Hepatocyte (in vitro differentiated cells): ENCODE measurements around the gene PKP3. TPM values are rescaled to one million over a fixed set of nuclear protein-coding genes. Genes with fewer than 3 reads are reported as not detected.

Experiments
- DNase-seq: peaks from one replicate; pipeline ENCODE4 v3.0.0-alpha.2; 2016; ENCODE audit warnings: low spot score
- H2AFZ ChIP-seq: fragments of 200-600 bp; sonication (generic); 2 replicates; pipeline ENCODE4 v1.6.0; 2016; ENCODE audit warnings: antibody characterized with exemption, mild to moderate bottlenecking
- H3K27ac ChIP-seq: fragments of 200-600 bp; sonication (generic); 2 replicates; pipeline ENCODE4 v1.5.1; 2016; ENCODE audit warnings: mild to moderate bottlenecking
- H3K27me3 ChIP-seq: fragments of 200-600 bp; sonication (generic); 2 replicates; pipeline ENCODE4 v1.6.1; 2016
- H3K36me3 ChIP-seq: fragments of 200-600 bp; sonication (generic); replicated peaks from 2 replicates; pipeline ENCODE4 v1.5.1; 2016; ENCODE audit warnings: low read depth; ENCODE audit not compliant: insufficient read depth
- H3K4me1 ChIP-seq: fragments of 200-600 bp; sonication (generic); 2 replicates; pipeline ENCODE4 v1.5.1; 2016; ENCODE audit warnings: mild to moderate bottlenecking, moderate library complexity; ENCODE audit not compliant: insufficient read depth
- H3K4me2 ChIP-seq: fragments of 200-600 bp; sonication (generic); 2 replicates; pipeline ENCODE4 v1.6.0; 2016
- H3K4me3 ChIP-seq: fragments of 200-600 bp; sonication (generic); 2 replicates; pipeline ENCODE4 v1.5.1; 2016; ENCODE audit warnings: mild to moderate bottlenecking
- H3K79me2 ChIP-seq: fragments of 200-600 bp; sonication (generic); 2 replicates; pipeline ENCODE4 v1.6.0; 2017; ENCODE audit warnings: mild to moderate bottlenecking
- H3K9me2 ChIP-seq: fragments of 200-600 bp; sonication (generic); replicated peaks from 2 replicates; pipeline ENCODE4 v1.6.0; 2017; ENCODE audit warnings: mild to moderate bottlenecking; ENCODE audit not compliant: insufficient read depth
- H3K9me3 ChIP-seq: fragments of 200-600 bp; sonication (generic); 2 replicates; pipeline ENCODE4 v1.5.1; 2016; ENCODE audit warnings: low read depth, mild to moderate bottlenecking
- H4K20me1 ChIP-seq: fragments of 200-600 bp; sonication (generic); 2 replicates; pipeline ENCODE4 v1.6.0; 2016; ENCODE audit warnings: mild to moderate bottlenecking; ENCODE audit not compliant: insufficient read depth, poor library complexity, severe bottlenecking
- CTCF ChIP-seq: fragments of 200-600 bp; sonication (generic); IDR thresholded peaks from 2 replicates; pipeline ENCODE4 v1.5.1; 2016; ENCODE audit warnings: antibody characterized with exemption, mild to moderate bottlenecking; ENCODE audit not compliant: poor library complexity
- EZH2 ChIP-seq: fragments of 200-600 bp; sonication (generic); IDR thresholded peaks from 2 replicates; pipeline ENCODE4 v1.6.1; 2016; ENCODE audit warnings: antibody characterized with exemption, mild to moderate bottlenecking, borderline replicate concordance
- EZH2phosphoT487 ChIP-seq: fragments of 200-600 bp; sonication (generic); IDR thresholded peaks from one replicate; pipeline ENCODE4 v1.6.1; 2018; ENCODE audit warnings: antibody characterized with exemption, mild to moderate bottlenecking, low read depth, moderate library complexity; ENCODE audit not compliant: unreplicated experiment, severe bottlenecking
- WGBS: methylation state at CpG from one replicate; pipeline ENCODE4 v1.1.6; 2016; ENCODE audit warnings: low lambda C conversion rate; ENCODE audit errors: missing lambda C conversion rate; 5-methylcytosine and 5-hydroxymethylcytosine counted together
- polyA plus RNA-seq: library from polyadenylated mRNA; unstranded; fragments of >200 nt; fragmentation: Nextera tagmentation; extraction: Ambion mirVana; gene quantifications from 2 replicates; pipeline ENCODE4 v1.2.1, GENCODE V29; 2016
- total RNA-seq: library from RNA; depleted of rRNA; stranded (reverse); fragments of >200 nt; gene quantifications from 2 replicates; pipeline ENCODE4 v1.2.3, GENCODE V29; 2014

The PKP3 gene
- total and polyA plus RNA-seq, 2 experiments from 2014 or later = 62.1 to 89.5 TPM

GRCh38 chr11:413120-414081, 19.4 kb downstream of the PKP3 start:
- Histone ChIP-seq H3K36me3 (no peaks in the 10 kb centered on the region), H3K9me3 (no peaks in the 10 kb centered on the region), H3K4me1 (peaks cover 4% of the 10 kb centered on the region), H3K9me2 (no peaks in the 10 kb centered on the region), H2AFZ (no peak overlapping the region), H3K27ac (no peak overlapping the region), H3K4me3 (no peak overlapping the region), H3K27me3 (peaks cover 6% of the 10 kb centered on the region), H3K79me2 (peaks cover 21% of the 10 kb centered on the region), H4K20me1 (peaks cover 10% of the 10 kb centered on the region), H3K4me2 (no peak overlapping the region)
- no peak for DNase-seq
- TF ChIP-seq CTCF (no peak), EZH2phosphoT487 (no peak), EZH2 (no peak)
- WGBS = 73% methylated on average over 9 of the region's 14 CpGs

- no peak for DNase-seq
- H3K4me3 ChIP-seq = no peak overlapping the region
- no peak overlapping the region for H3K27ac ChIP-seq
- no peaks in the 10 kb centered on the region for H3K9me2 ChIP-seq
- no peak overlapping the region for H2AFZ ChIP-seq
- peaks cover 4% of the 10 kb centered on the region for H3K4me1 ChIP-seq
- peaks cover 10% of the 10 kb centered on the region for H4K20me1 ChIP-seq
- H3K4me2 ChIP-seq = peak overlapping the region; percentile 98
- H3K27me3 ChIP-seq = peaks cover 6% of the 10 kb centered on the region
- H3K9me3 ChIP-seq = no peaks in the 10 kb centered on the region
- WGBS = 80% methylated on average over 9 of the region's 9 CpGs
- TF ChIP-seq EZH2phosphoT487 = no peak
- no peak for TF ChIP-seq EZH2
- TF ChIP-seq CTCF = no peak
- peaks cover 21% of the 10 kb centered on the region for H3K79me2 ChIP-seq
- no peaks in the 10 kb centered on the region for H3K36me3 ChIP-seq
These were observed 20.4 kb downstream of the PKP3 start for GRCh38 chr11:414318-414857.

GRCh38 chr11:415640-416041, 21.6 kb downstream of the PKP3 start:
- no peaks in the 10 kb centered on the region for H3K36me3 ChIP-seq
- H3K4me1 ChIP-seq = peaks cover 4% of the 10 kb centered on the region
- no peaks in the 10 kb centered on the region for H3K9me2 ChIP-seq
- TF ChIP-seq EZH2phosphoT487 (no peak), EZH2 (no peak), CTCF (no peak)
- WGBS = 78% methylated on average over 5 of the region's 5 CpGs
- H3K27me3 ChIP-seq = peaks cover 6% of the 10 kb centered on the region
- H3K4me2 ChIP-seq = peak overlapping the region; percentile 98
- no peak for DNase-seq
- H3K4me3 ChIP-seq = no peak overlapping the region
- peaks cover 21% of the 10 kb centered on the region for H3K79me2 ChIP-seq
- no peak overlapping the region for H3K27ac ChIP-seq
- no peak overlapping the region for H2AFZ ChIP-seq
- peaks cover 10% of the 10 kb centered on the region for H4K20me1 ChIP-seq
- no peaks in the 10 kb centered on the region for H3K9me3 ChIP-seq
